Measurements from ENCODE around the gene TMPRSS6.

DNA sequence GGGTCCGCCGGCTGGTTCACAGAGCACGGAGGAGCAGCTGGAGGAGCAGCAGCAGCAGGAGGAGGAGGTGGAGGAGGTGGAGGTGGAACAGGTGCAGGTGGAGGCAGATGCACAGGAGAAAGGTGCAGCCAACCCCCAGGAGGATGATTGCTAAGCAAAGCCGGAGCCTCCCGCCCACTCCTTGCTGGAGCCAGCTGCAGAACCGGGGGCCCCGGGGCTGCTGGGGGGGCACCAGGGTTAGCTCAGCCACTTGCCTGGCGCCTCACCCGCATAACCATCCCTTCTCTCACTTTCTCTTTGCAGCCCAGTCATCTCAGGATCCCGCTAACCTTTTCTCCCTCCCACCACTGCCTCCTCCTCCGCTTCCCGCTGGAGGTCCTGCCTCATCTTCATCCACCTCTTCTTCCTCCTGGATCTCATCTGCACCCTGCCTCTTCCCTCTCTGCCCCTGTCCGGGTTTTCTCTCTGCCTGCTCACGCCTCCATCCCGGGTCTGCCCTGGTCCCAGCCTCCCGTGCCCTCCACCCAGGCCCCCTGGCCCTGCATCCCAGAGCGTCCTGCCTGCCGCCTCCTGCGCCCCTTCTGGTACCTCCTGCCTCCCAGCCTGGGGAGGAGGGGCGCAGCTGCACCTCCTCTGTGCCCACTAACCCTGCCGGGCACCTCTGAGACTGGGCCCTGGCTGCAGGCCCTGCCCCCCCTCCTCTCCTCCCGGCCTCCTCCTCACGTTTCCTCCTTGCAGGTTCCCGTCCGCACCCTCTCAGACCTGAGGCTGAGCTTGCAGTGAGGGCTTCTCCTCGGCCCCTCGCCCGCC is 48.5 kb downstream of the TMPRSS6 start:
- TF ChIP-seq EZH2 (IDR thresholded peaks at IDR 0.05; ENCODE audit: insufficient read depth, poor library complexity, severe bottlenecking) (no peak), EZH2phosphoT487 (IDR thresholded peaks at IDR 0.05; ENCODE audit: insufficient read depth, low read depth) (no peak)
